Subcutaneous abdominal adipose tissue (tissue), 5 donors: Measurements from ENCODE around the gene UTS2B.
A peak's percentile ranks its signal among the peaks of the same experiment; 100 is the strongest.

ENCODE experiments used
- H3K27ac ChIP-seq: one replicate; pipeline ENCODE4 v1.7.0; 2013; ENCODE audit warnings: low read depth, mild to moderate bottlenecking, inconsistent platforms, low read length, moderate library complexity
- H3K27me3 ChIP-seq, 5 donors: one replicate each; pipeline ENCODE4 v1.7.0; 2013; ENCODE audit warnings: low read length in 5 of 5, inconsistent platforms in 1 of 5; ENCODE audit not compliant: control insufficient read depth in 5 of 5, insufficient read depth in 4 of 5
- H3K36me3 ChIP-seq, 5 donors: one replicate each; pipeline ENCODE4 v1.7.0; 2013; ENCODE audit warnings: low read length in 5 of 5; ENCODE audit not compliant: control insufficient read depth in 5 of 5, insufficient read depth in 5 of 5
- H3K4me1 ChIP-seq, 5 donors: one replicate each; pipeline ENCODE4 v1.7.0; 2013; ENCODE audit warnings: low read length in 5 of 5, mild to moderate bottlenecking in 3 of 5, moderate library complexity in 1 of 5; ENCODE audit not compliant: control insufficient read depth in 5 of 5, insufficient read depth in 5 of 5
- H3K4me3 ChIP-seq, 5 donors: one replicate each; pipeline ENCODE4 v1.7.0; 2013; ENCODE audit warnings: low read length in 5 of 5, low read depth in 1 of 5
- H3K9ac ChIP-seq, 5 donors: one replicate each; pipeline ENCODE4 v1.7.0; 2013; ENCODE audit warnings: low read length in 5 of 5, mild to moderate bottlenecking in 4 of 5, moderate library complexity in 3 of 5
- H3K9me3 ChIP-seq, 5 donors: one replicate each; pipeline ENCODE4 v1.7.0; 2013; ENCODE audit warnings: low read length in 5 of 5; ENCODE audit not compliant: control insufficient read depth in 5 of 5
- donor health status: healthy.
- donor health status: healthy.
- donor health status: healthy.
- donor health status: healthy.
- donor health status: healthy.

The UTS2B gene

GRCh38 chr3:191366675-191367074, 36.3 kb upstream of the UTS2B start:
- Histone ChIP-seq H3K9me3 (no peaks in the 10 kb centered on the region), H3K4me3 (no peak overlapping the region), H3K27me3 (no peaks in the 10 kb centered on the region), H3K9ac (no peak overlapping the region), H3K36me3 (peaks cover 23 to 55% (median 46%) of the 10 kb centered on the region in 5 donors), H3K27ac (peak overlapping the region; percentile 64), H3K4me1 (peaks cover 0 to 9% (median 5%) of the 10 kb centered on the region in 5 donors)

- Histone ChIP-seq H3K36me3 (peaks cover 43 to 75% (median 60%) of the 10 kb centered on the region in 5 donors), H3K9me3 (no peaks in the 10 kb centered on the region), H3K4me1 (peaks cover 0 to 5% (median 0%) of the 10 kb centered on the region in 5 donors), H3K9ac (no peak overlapping the region), H3K4me3 (no peak overlapping the region), H3K27me3 (no peaks in the 10 kb centered on the region), H3K27ac (no peak overlapping the region)
These were observed 32.9 kb upstream of the UTS2B start for GRCh38 chr3:191363221-191363620.

- H3K27ac ChIP-seq = no peak overlapping the region
- H3K9ac ChIP-seq = no peak overlapping the region
- H3K36me3 ChIP-seq = peaks cover 49 to 81% (median 60%) of the 10 kb centered on the region in 5 donors
These were observed 32.3 kb upstream of the UTS2B start for GRCh38 chr3:191362524-191363090.

GRCh38 chr3:191362037-191362436, 31.7 kb upstream of the UTS2B start:
- Histone ChIP-seq H3K36me3 (peaks cover 52 to 81% (median 60%) of the 10 kb centered on the region in 5 donors), H3K4me1 (peaks cover 0 to 8% (median 4%) of the 10 kb centered on the region in 5 donors), H3K27ac (no peak overlapping the region), H3K4me3 (no peak overlapping the region), H3K9ac (no peak overlapping the region), H3K27me3 (no peaks in the 10 kb centered on the region), H3K9me3 (no peaks in the 10 kb centered on the region)

More at GRCh38 chr3:191362524-191363090, 32.3 kb upstream of the UTS2B start:
- Histone ChIP-seq H3K4me3 (no peak overlapping the region), H3K9me3 (no peaks in the 10 kb centered on the region), H3K27me3 (no peaks in the 10 kb centered on the region), H3K4me1 (peaks cover 0 to 5% (median 0%) of the 10 kb centered on the region in 5 donors)

DNA sequence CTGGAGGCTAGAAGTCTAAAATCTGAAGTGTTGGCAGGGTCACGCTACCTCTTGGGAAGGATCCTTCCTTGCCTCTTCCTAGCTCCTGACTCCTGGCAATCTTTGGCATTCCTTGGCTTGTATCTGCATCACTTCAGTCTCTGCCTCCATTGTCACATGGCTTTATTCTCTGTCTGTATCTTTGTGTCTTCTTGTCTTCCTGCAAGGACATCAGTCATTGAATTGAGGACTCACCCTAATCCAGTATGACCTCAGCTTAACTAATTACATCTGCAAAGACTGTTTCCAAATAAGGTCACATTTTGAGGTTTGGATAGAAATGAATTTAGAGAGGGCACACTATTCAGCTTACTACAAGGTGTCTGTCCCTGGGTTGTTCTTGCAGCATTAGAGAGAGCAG, 31.1 kb upstream of the UTS2B start:
- H3K27ac ChIP-seq = no peak overlapping the region
- peaks cover 0 to 13% (median 10%) of the 10 kb centered on the region in 5 donors for H3K4me1 ChIP-seq
- H3K4me3 ChIP-seq = no peak overlapping the region
- H3K9ac ChIP-seq = no peak overlapping the region
- H3K9me3 ChIP-seq = no peaks in the 10 kb centered on the region
- H3K27me3 ChIP-seq = no peaks in the 10 kb centered on the region
- peaks cover 52 to 82% (median 57%) of the 10 kb centered on the region in 5 donors for H3K36me3 ChIP-seq

GRCh38 chr3:191360620-191361019, 30.3 kb upstream of the UTS2B start:
- no peaks in the 10 kb centered on the region for H3K27me3 ChIP-seq
- peaks cover 48 to 77% (median 54%) of the 10 kb centered on the region in 5 donors for H3K36me3 ChIP-seq
- peaks cover 0 to 21% (median 18%) of the 10 kb centered on the region in 5 donors for H3K4me1 ChIP-seq
- H3K9ac ChIP-seq = no peak overlapping the region
- no peak overlapping the region for H3K4me3 ChIP-seq
- H3K27ac ChIP-seq = no peak overlapping the region
- H3K9me3 ChIP-seq = no peaks in the 10 kb centered on the region

GRCh38 chr3:191358929-191359328, 28.6 kb upstream of the UTS2B start:
- H3K27ac ChIP-seq = no peak overlapping the region
- H3K36me3 ChIP-seq = peaks cover 44 to 66% (median 54%) of the 10 kb centered on the region in 5 donors
- H3K9me3 ChIP-seq = no peaks in the 10 kb centered on the region
- H3K4me1 ChIP-seq = peaks cover 0 to 24% (median 23%) of the 10 kb centered on the region in 5 donors
- H3K27me3 ChIP-seq = no peaks in the 10 kb centered on the region
- H3K9ac ChIP-seq = no peak overlapping the region
- H3K4me3 ChIP-seq = no peak overlapping the region

GRCh38 chr3:191357909-191358308, 27.6 kb upstream of the UTS2B start:
- Histone ChIP-seq H3K4me1 (peaks cover 0 to 34% (median 31%) of the 10 kb centered on the region in 5 donors), H3K27ac (no peak overlapping the region)

GRCh38 chr3:191356631-191357439, 26.5 kb upstream of the UTS2B start:
- no peaks in the 10 kb centered on the region for H3K27me3 ChIP-seq
- peaks cover 0 to 45% (median 35%) of the 10 kb centered on the region in 5 donors for H3K4me1 ChIP-seq
- peak overlapping the region in 1 of 5 donors; percentile 16 for H3K9ac ChIP-seq
- no peak overlapping the region for H3K4me3 ChIP-seq
- H3K36me3 ChIP-seq = peaks cover 32 to 48% (median 38%) of the 10 kb centered on the region in 5 donors
- no peaks in the 10 kb centered on the region for H3K9me3 ChIP-seq
- H3K27ac ChIP-seq = peak overlapping the region; percentile 33

More at GRCh38 chr3:191357909-191358308, 27.6 kb upstream of the UTS2B start:
- no peaks in the 10 kb centered on the region for H3K27me3 ChIP-seq
- no peak overlapping the region for H3K9ac ChIP-seq
- H3K36me3 ChIP-seq = peaks cover 40 to 57% (median 47%) of the 10 kb centered on the region in 5 donors
- no peaks in the 10 kb centered on the region for H3K9me3 ChIP-seq
- H3K4me3 ChIP-seq = no peak overlapping the region

DNA sequence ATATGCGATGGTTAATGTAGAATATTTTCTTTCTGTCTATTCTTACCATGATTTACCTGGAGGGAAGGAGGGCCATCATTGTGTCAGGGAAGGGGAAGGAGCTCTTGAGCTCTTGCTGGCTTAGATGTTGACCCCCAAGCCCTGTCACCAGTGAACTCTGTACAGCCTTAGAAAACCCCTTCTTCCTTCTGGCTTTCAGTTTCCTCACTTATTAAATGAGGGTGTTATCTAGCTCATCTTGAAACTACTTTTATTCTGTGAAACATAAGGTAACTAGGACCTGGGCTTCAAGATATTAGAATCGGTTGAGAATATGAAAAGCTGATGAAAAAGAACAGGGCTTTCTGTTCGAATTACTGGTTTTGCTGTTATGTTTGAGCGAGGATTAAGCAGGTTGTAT, 25.1 kb upstream of the UTS2B start:
- Histone ChIP-seq H3K4me1 (peaks cover 0 to 51% (median 46%) of the 10 kb centered on the region in 5 donors), H3K27ac (peak overlapping the region; percentile 33), H3K36me3 (peaks cover 18 to 34% (median 24%) of the 10 kb centered on the region in 5 donors), H3K27me3 (no peaks in the 10 kb centered on the region), H3K4me3 (no peak overlapping the region), H3K9ac (no peak overlapping the region), H3K9me3 (no peaks in the 10 kb centered on the region)
